HUES64 (cell line): ENCODE data around the gene NIPA2.

Source experiments
- H3K27ac ChIP-seq: 2 replicates; pipeline ENCODE4 v1.7.0; 2013; ENCODE audit warnings: low read depth, low read length, inconsistent platforms
- H3K27me3 ChIP-seq: 2 replicates; pipeline ENCODE4 v1.6.1; 2013; ENCODE audit warnings: mild to moderate bottlenecking, low read length; ENCODE audit not compliant: insufficient read depth
- H3K36me3 ChIP-seq: 2 replicates; pipeline ENCODE4 v1.6.1; 2013; ENCODE audit warnings: mild to moderate bottlenecking, low read length; ENCODE audit not compliant: insufficient read depth
- H3K4me1 ChIP-seq: 2 replicates; pipeline ENCODE4 v1.6.1; 2013; ENCODE audit warnings: mild to moderate bottlenecking, low read length, moderate library complexity; ENCODE audit not compliant: insufficient read depth
- H3K4me3 ChIP-seq: 2 replicates; pipeline ENCODE4 v1.5.1; 2013; ENCODE audit warnings: mild to moderate bottlenecking, low read length, moderate library complexity
- H3K9ac ChIP-seq: 2 replicates; pipeline ENCODE4 v1.6.1; 2013; ENCODE audit warnings: mild to moderate bottlenecking, low read depth, low read length
- H3K9me3 ChIP-seq: 2 replicates; pipeline ENCODE4 v1.6.1; 2013; ENCODE audit warnings: low read depth, low read length; ENCODE audit not compliant: insufficient read depth
- WGBS: fragments of 150-250, 120-280 bp; methylation state at CpG from one replicate; pipeline ENCODE4 v1.1.7; 2013; ENCODE audit warnings: missing lambda C conversion rate; 5-methylcytosine and 5-hydroxymethylcytosine counted together

Gene NIPA2

GRCh38 chr15:22808761-22809280, 29.6 kb upstream of the NIPA2 start:
- Histone ChIP-seq H3K4me3 (no peak overlapping the region), H3K36me3 (0 out of 2 replicates have a peak, but pooled peaks cover 6% of the 10 kb centered on the region), H3K4me1 (no peaks in the 10 kb centered on the region), H3K9me3 (no peaks in the 10 kb centered on the region), H3K9ac (no peak overlapping the region), H3K27ac (no peak overlapping the region), H3K27me3 (no peaks in the 10 kb centered on the region)
- WGBS = 98% methylated on average over 7 of the region's 7 CpGs

GRCh38 chr15:22810033-22810852, 28.2 kb upstream of the NIPA2 start:
- H3K4me1 ChIP-seq = no peaks in the 10 kb centered on the region
- 95% methylated on average over 10 of the region's 10 CpGs for WGBS
- no peaks in the 10 kb centered on the region for H3K27me3 ChIP-seq
- H3K9ac ChIP-seq = no peak overlapping the region
- H3K9me3 ChIP-seq = no peaks in the 10 kb centered on the region
- peaks cover 10% of the 10 kb centered on the region; the same call in 1 of the 2 replicates for H3K36me3 ChIP-seq
- no peak overlapping the region for H3K27ac ChIP-seq
- H3K4me3 ChIP-seq = no peak overlapping the region

- Histone ChIP-seq H3K4me3 (no peak overlapping the region), H3K9me3 (no peaks in the 10 kb centered on the region), H3K27ac (no peak overlapping the region), H3K4me1 (no peaks in the 10 kb centered on the region), H3K27me3 (no peaks in the 10 kb centered on the region), H3K36me3 (peaks cover 12% of the 10 kb centered on the region; the same call in 1 of the 2 replicates), H3K9ac (no peak overlapping the region)
- WGBS = 93% methylated on average over 8 of the region's 8 CpGs
These were observed 27.6 kb upstream of the NIPA2 start for GRCh38 chr15:22810853-22811338.

GRCh38 chr15:22811640-22812039, 26.8 kb upstream of the NIPA2 start:
- H3K9me3 ChIP-seq = no peaks in the 10 kb centered on the region
- H3K4me3 ChIP-seq = no peak overlapping the region
- H3K27ac ChIP-seq = no peak overlapping the region
- H3K4me1 ChIP-seq = no peaks in the 10 kb centered on the region
- WGBS = 84% methylated on average over 8 of the region's 8 CpGs
- peaks cover 12% of the 10 kb centered on the region; the same call in 1 of the 2 replicates for H3K36me3 ChIP-seq
- H3K27me3 ChIP-seq = no peaks in the 10 kb centered on the region
- no peak overlapping the region for H3K9ac ChIP-seq

- H3K27me3 ChIP-seq = no peaks in the 10 kb centered on the region
- H3K9ac ChIP-seq = no peak overlapping the region
- H3K9me3 ChIP-seq = no peaks in the 10 kb centered on the region
- no peak overlapping the region for H3K27ac ChIP-seq
- H3K4me3 ChIP-seq = no peak overlapping the region
- peaks cover 12% of the 10 kb centered on the region; the same call in 1 of the 2 replicates for H3K36me3 ChIP-seq
- WGBS = 96% methylated on average over 3 of the region's 3 CpGs
- no peaks in the 10 kb centered on the region for H3K4me1 ChIP-seq
These were observed 24.6 kb upstream of the NIPA2 start for GRCh38 chr15:22813844-22814243.

- Histone ChIP-seq H3K36me3 (peaks cover 17% of the 10 kb centered on the region; the same call in 1 of the 2 replicates), H3K27me3 (no peaks in the 10 kb centered on the region), H3K9ac (no peak overlapping the region), H3K4me1 (no peaks in the 10 kb centered on the region), H3K9me3 (no peaks in the 10 kb centered on the region), H3K27ac (no peak overlapping the region), H3K4me3 (no peak overlapping the region)
- WGBS = 97% methylated on average over 1 of the region's 1 CpG
These were observed 22.7 kb upstream of the NIPA2 start for GRCh38 chr15:22815766-22816165.

- Histone ChIP-seq H3K4me1 (no peaks in the 10 kb centered on the region), H3K4me3 (no peak overlapping the region), H3K9ac (no peak overlapping the region), H3K27ac (no peak overlapping the region), H3K9me3 (no peaks in the 10 kb centered on the region), H3K36me3 (peaks cover 32% of the 10 kb centered on the region), H3K27me3 (no peaks in the 10 kb centered on the region)
- WGBS = 92% methylated on average over 2 of the region's 2 CpGs
These were observed 18.8 kb upstream of the NIPA2 start for GRCh38 chr15:22819651-22820050.

- H3K27me3 ChIP-seq = no peaks in the 10 kb centered on the region
- H3K9me3 ChIP-seq = no peaks in the 10 kb centered on the region
- peaks cover 22% of the 10 kb centered on the region for H3K4me1 ChIP-seq
- peaks cover 42% of the 10 kb centered on the region for H3K36me3 ChIP-seq
- H3K27ac ChIP-seq = no peak overlapping the region
- no peak overlapping the region for H3K4me3 ChIP-seq
- H3K9ac ChIP-seq = no peak overlapping the region
- 97% methylated on average over 29 of the region's 29 CpGs for WGBS
These were observed 14.9 kb upstream of the NIPA2 start for GRCh38 chr15:22823495-22824128.

GRCh38 chr15:22827125-22827524, 11.3 kb upstream of the NIPA2 start:
- Histone ChIP-seq H3K4me3 (no peak overlapping the region), H3K9me3 (no peaks in the 10 kb centered on the region), H3K36me3 (peaks cover 26% of the 10 kb centered on the region), H3K4me1 (peaks cover 25% of the 10 kb centered on the region), H3K27me3 (no peaks in the 10 kb centered on the region), H3K9ac (no peak overlapping the region), H3K27ac (peak overlapping the region; percentile 46; the same call in 1 of the 2 replicates)
- WGBS = 0% methylated on average over 1 of the region's 1 CpG

- peaks cover 29% of the 10 kb centered on the region for H3K4me1 ChIP-seq
- H3K4me3 ChIP-seq = no peak overlapping the region
- H3K36me3 ChIP-seq = no peaks in the 10 kb centered on the region; the same call in 1 of the 2 replicates
- H3K27me3 ChIP-seq = no peaks in the 10 kb centered on the region
- no peak overlapping the region for H3K9ac ChIP-seq
- no peaks in the 10 kb centered on the region for H3K9me3 ChIP-seq
- no peak overlapping the region for H3K27ac ChIP-seq
- WGBS = 80% methylated on average over 1 of the region's 1 CpG
These were observed 7.0 kb upstream of the NIPA2 start for GRCh38 chr15:22831473-22831872.

- Histone ChIP-seq H3K4me3 (peak overlapping the region; percentile 96), H3K27me3 (no peaks in the 10 kb centered on the region), H3K27ac (peak overlapping the region; percentile 93), H3K9me3 (no peaks in the 10 kb centered on the region), H3K9ac (peak overlapping the region; percentile 90), H3K36me3 (peaks cover 12% of the 10 kb centered on the region), H3K4me1 (peaks cover 9% of the 10 kb centered on the region; the same call in 1 of the 2 replicates)
- WGBS = 2% methylated on average over 14 of the region's 16 CpGs
These were observed 705 bp downstream of the NIPA2 start for GRCh38 chr15:22839046-22839695.
